HG02588 (cell line): ENCODE results near the gene SFXN5.

ENCODE experiments used
- ATAC-seq: cut with Tn5 transposase; IDR thresholded peaks from one replicate; pipeline ENCODE4 v1.9.1; 2021; ENCODE audit warnings: mild to moderate bottlenecking, moderate library complexity; ENCODE audit not compliant: unreplicated experiment

Gene SFXN5

DNA sequence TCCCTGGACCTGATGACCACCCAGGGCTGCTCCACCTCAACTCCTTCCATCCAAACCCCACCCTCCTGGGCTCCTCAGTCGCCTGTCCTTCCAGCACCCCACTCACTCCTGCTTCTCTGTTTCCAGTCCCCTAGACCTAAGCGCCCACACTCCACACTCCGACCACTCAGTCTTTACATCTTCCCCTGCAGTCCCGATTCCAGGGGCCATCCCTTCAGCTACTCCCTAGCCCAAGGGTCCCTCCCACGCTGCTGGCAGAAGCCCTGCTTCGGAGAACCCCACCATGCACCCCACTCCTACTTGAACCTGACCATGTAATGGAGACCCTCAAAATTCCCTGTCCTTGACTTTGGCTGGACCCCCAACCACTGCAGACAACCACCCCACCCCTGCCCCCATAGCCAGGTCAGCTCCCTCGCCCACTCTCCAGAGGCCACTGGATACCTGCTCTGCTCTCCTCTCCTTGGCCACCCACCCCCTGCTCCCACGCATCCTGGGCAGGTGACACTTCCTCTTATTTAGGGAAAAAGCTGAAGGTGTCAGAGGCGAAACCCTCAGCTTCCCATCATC, 126.0 kb downstream of the SFXN5 start:
- no peak for ATAC-seq

DNA sequence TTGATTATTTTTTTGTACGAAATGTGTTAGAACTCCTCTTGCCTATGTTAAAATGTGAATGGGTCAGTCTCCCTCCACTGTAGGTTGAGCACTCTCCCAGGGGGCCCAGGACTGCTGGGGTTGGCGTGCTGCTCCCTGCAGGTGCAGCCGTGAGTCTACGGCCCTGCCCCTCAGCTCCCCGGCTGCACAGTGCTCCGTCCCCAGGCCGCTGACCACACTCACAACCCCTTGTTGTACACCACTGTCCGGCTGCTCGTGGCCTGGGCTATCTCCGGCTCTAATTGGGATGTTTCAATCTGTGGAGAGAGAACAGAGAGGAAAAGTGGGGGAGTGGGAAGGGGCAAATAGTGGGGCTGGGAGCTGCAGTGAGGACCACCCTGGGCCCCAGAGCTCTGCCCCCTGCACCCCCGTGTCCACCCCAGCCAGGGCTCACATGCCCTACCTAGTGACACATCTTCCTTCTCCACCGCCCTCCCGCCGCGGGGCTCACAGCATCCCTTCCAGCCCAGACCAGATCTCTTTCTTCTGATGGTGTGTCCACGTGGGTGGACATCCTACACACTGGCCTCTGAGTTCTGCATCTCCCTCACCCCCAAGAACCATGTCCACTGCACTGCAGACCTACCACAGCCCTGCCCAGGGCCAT, 126.6 kb downstream of the SFXN5 start:
- no peak for ATAC-seq

DNA sequence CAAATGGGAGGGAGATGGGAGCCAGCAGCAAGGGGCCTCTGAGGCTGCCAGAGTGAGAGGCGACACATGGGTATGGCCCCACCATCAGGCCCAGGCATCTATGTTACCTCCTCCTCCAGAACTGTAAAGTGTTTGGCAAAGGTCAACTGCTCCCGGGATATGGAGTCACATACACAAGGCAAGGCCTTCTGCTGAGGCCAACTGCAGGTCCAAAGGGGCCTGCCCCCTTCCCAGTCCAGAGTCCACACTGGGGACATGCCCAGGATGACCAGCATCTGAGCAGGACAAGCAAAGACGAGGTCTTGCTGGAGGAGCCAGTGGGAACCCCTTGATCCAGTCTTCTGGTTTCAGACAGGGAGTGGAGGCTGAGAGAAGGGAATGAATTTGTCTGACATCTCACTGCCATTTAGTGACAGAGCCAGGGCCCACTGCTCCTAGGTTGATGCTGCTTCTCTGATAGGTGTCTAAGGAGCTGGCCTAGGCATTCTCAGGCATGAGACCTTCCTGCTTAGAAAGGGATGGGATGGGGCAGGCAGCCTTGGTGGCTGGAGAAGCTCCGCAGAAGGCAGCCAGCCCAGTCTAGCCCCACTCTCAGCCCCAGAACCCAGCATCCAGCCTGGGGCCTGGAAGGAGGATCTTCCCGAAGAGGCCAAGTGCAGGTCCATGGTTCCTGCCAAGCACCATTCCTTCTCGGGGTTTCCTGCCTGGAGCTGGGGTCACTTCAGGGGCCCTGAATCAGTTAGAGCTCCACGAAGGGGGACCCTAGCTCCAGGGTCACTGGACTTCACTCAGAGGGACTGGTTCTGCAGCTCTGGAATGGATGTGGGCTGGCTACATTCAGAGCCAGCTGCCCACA, 127.7 kb downstream of the SFXN5 start:
- ATAC-seq = no peak

DNA sequence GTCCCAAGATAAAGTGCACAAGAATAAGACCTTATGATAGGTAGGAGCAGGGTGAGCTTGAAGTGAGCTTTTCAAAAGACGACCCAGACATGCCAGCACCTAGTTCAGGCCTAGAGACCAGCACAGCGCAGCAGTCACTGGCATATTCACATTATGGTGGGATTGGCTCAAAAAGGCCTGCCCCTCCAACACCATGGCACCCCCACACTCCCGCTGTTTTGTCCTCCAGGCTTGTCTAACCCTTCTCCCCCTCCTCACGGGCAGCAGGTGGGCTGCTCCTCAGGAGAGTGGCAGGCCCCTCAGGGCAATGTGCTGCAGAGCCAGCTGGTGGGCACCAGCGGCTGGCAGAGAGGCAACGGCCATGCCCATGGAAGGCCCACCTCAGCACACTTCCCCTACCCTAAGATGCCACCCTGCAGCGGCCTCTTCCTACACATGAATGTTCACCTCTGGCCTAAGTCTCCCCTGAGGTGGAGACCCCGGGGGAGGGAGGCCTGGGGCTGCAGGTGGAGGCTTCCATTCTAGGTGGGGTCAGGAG, 128.6 kb downstream of the SFXN5 start:
- ATAC-seq = no peak

DNA sequence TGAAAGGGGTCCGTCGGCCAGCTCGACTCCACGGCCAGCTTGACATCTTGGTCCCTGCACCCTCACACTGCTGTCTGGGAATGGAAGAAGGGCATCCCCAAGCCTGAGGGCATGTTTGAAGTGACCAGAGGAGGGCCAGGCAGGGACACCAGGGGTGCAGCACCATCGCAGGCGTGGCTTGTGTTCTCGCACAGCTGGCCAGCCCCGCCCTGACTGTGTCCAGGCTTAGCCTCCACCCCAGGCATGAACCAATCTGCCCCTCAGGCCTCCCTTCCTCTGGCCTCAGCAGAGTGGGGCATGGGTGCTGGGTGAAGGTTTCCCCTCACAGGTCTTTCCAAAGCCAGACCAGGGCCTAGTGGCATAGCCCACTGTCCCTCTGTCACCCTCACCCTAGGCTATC, 129.2 kb downstream of the SFXN5 start:
- no peak for ATAC-seq

DNA sequence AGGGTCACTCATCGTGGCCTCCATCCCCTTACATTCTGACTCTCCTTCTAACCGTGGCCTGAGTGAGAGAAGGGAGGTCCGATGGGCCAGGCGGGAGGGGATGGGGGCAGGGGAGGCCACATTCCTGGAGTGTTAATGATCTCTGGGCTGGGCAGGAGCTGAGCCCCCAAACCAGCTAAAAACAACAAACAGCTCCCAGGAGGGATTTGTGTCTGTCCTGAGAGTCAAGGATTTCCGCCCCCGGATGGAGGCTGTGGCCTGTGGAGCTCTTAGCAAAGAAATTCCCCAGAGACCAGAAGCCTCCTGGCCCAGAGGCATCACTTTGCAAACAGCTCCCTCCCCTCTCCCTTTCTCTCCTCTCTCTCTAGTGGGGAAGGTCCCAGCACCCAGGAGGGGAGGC, 130.7 kb downstream of the SFXN5 start:
- no peak for ATAC-seq

DNA sequence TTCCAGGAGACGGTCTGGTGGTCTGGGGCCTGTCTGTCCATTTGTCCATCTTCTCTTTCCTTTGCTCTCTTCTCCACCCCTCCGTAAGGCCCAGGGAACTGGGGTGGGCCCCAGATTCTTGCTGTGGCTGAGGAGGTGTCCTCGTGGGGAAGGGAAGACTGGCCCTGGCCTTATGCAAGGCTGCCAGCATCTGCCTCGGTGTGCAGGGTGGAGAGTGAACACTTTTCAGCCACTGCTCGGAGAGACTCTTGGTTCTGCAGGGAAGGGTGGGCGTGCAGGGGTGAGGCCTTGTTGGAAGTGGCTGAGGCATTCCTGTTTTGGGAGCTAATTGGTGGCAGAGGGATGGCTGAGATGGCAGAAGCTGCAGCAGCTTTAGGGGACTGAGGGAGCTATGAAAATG, 131.2 kb downstream of the SFXN5 start:
- ATAC-seq = no peak

DNA sequence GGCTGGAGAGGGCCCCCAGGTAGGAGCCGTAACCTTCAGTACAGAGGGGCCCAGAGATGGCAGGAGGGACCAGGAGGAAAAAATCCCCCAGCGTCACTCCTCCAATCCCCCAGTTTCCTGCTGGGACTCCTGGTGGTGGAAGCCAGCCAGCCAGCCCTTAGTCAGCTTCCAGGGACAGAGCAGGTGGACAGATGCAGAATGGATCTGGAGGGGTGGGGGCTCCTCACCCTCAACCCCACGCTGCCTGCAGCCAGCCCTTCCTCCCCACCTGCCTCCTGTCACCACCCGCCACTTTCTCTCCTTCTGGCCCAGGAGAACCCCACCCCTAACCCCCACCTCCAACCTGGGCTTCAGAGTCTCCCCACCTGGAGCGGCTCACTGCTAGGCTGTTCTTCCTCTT, 133.1 kb downstream of the SFXN5 start:
- ATAC-seq = no peak

DNA sequence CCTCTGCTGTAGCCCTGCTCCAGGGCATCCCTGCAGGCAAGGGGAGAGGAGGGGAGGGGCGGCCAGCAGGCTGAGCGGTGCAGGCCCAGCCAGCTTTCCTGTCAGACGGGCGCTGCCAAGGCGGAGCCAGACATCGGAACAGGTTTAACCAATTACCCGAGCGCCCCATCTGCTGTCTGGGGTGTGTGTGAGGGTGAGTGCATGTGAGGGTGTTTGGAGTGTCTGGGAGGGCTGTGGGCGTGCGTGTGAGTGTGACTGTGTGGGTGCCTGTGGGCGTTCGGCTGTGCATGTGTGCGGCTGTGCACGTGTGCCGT, 134.2 kb downstream of the SFXN5 start:
- no peak for ATAC-seq

DNA sequence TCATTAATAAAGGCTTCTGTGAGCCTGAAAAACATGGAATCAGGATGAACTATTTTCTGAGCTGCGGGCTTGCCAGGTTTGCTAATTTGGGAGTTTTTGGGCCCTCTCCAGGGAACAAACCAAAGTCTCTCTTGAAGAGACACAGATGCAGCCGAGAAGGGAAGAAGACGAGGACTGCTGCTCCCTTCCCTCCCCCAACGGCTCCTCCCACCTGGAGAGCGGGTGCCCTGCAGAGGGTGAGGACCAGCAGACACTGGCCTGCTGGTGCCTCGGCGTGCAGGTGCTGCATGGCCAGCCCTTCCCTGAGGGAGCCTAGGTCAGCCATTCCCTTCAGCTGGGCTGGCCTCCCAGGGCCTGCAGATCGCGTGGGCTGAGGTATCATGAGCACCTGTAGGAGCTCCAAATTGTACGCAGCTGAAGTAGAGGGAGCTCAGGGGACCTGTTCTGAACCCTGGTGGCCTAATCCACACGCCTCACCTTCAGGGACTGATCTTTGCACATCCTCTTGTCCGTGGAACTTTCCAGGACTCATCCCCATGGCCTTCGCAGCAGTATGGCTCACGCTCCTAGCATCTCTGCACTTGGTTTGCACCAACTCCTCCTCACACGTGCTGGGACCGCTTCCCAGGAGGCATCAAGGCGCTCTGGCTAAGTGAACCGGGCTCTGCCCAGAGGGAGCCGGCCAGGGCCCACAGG, 134.7 kb downstream of the SFXN5 start:
- ATAC-seq = no peak

DNA sequence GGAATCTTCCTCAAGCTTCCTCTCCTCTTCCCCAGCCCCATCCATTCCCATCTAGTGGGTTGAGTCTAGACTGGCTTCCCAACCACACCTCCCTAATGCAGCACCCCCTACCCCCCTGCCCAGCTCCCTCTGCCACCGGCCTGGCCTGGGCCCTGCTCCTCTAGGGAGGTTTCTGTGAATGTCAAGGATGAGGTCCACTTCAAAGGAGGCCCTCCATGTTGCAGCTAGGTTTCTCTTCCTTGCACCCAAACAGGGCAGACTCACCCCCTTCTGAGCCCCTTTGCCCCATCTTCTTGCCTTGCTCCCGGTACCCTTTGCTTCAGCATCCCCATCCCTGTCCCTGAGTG, 135.9 kb downstream of the SFXN5 start:
- ATAC-seq = no peak

DNA sequence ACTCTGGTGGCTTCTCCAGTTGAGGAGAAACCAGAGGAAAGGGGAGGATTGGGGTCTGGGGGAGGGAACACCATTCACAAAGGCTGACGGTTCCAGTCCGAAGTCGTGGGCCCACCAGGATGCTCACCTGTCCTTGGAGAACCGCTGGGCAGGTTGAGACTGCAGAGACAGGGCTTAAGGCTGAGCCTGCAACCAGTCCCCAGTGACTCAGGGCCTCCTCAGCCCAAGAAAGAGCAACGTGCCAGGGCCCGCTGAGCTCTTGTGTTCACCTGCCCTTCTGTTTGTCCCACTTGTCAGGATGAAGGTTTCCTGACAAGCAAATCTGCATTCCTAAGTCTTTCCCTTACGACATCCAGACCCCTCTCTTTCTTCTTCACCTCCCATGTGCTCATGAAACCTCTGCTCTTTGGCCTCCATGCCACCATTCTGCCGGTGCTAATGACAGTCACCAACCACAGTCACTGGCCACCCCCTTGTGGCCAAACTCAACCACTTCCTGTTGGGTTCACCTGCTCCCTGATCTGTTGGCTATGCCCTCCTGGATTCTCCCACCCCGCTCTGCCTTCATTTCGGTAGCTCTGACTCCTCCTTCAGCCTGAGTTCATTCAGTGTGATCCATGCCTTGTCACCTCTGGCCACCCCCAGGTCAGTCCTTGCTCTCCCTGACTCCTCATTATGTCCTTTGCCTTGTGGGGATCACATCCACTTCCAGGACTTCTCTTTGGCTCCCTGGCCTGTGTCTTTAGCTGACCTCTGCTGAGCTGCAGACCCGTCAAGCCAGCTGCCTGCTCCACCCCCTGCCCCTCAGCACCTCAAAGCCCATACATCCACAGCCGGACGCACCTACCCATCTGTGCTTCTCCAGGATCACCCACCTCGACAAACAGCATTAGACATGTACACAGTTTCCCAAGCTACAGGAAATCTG, 136.6 kb downstream of the SFXN5 start:
- ATAC-seq = peak; percentile 66

DNA sequence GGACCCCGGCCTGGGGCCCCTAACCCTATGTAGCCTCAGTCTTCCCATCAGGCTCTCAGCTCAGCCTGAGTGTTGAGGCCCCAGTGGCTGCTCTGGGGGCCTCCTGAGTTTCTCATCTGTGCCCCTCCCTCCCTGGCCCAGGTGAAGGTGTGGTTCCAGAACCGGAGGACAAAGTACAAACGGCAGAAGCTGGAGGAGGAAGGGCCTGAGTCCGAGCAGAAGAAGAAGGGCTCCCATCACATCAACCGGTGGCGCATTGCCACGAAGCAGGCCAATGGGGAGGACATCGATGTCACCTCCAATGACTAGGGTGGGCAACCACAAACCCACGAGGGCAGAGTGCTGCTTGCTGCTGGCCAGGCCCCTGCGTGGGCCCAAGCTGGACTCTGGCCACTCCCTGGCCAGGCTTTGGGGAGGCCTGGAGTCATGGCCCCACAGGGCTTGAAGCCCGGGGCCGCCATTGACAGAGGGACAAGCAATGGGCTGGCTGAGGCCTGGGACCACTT, 137.8 kb downstream of the SFXN5 start:
- no peak for ATAC-seq

DNA sequence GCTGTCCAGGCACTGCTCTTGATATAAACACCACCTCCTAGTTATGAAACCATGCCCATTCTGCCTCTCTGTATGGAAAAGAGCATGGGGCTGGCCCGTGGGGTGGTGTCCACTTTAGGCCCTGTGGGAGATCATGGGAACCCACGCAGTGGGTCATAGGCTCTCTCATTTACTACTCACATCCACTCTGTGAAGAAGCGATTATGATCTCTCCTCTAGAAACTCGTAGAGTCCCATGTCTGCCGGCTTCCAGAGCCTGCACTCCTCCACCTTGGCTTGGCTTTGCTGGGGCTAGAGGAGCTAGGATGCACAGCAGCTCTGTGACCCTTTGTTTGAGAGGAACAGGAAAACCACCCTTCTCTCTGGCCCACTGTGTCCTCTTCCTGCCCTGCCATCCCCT, 138.3 kb downstream of the SFXN5 start:
- no peak for ATAC-seq

DNA sequence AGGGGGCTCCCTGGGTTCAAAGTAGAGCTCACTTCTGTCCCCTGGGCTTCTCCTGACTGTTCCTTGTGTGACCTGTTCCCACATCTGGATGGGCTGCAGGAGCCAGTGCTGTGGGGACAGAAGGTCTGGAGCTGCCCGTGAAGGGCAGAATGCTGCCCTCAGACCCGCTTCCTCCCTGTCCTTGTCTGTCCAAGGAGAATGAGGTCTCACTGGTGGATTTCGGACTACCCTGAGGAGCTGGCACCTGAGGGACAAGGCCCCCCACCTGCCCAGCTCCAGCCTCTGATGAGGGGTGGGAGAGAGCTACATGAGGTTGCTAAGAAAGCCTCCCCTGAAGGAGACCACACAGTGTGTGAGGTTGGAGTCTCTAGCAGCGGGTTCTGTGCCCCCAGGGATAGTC, 138.7 kb downstream of the SFXN5 start:
- ATAC-seq = no peak

DNA sequence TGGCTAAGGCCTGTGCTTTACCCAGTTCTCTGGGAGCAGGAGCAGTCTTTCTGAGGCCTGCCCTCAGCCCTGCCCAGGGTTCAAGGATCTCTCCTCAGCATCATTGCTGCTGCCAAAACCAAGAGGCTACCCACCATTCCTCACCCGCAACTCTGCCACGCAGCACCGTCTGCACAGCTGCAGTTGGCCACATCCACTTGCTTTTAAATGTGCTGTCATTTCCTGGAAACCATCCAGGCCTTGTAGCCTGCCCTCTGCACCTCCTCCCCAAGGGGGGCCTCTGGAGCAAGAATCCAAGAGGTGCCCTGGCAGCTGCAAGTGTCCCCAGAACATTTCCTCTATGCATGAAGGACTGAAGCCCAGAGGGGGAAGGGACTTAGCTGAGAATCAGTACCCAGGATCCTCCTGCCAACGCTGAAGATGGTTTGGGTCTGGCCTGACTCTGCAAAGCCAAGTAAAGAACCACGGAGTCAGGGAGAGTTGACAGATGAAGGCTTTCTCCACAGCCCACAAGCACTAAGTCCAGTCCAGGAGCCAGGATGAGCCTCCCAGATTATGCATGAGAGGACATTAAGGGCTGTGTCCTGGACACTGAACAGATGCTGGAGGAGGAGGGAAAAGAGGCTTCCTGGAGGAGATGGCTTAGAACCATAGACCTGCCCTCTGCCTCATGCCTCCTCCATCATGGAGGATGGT, 139.3 kb downstream of the SFXN5 start:
- ATAC-seq = no peak

DNA sequence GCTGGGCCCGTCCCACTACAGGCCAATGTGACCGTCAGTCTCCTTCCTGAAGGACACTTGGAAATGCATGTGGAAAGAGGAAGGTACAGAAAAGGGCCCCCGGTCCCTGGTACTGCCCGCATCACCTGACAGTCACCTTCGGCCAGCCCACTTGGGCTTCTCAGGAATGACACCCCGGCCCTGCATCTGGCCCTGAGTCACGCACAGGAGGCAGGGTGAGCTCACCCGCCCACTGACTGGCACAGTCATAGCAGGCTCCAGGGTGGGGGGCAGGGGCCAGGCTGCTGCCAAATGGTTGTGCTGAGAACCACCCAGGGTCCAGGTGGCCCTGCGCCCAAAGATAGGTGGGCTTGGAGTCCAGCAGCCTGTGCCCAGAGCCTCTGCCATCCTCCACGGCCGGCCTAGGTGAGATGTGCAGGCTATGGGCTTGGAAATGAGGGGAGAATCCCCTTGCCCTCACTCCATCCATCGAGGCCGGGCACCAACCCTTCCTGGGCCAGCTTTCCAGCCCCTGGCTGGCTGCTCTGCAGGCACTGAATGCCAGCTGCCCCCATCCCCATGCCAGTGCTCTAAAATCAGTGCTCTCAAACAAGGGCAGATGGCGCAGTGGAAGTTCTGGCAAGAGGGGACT, 140.1 kb downstream of the SFXN5 start:
- no peak for ATAC-seq

DNA sequence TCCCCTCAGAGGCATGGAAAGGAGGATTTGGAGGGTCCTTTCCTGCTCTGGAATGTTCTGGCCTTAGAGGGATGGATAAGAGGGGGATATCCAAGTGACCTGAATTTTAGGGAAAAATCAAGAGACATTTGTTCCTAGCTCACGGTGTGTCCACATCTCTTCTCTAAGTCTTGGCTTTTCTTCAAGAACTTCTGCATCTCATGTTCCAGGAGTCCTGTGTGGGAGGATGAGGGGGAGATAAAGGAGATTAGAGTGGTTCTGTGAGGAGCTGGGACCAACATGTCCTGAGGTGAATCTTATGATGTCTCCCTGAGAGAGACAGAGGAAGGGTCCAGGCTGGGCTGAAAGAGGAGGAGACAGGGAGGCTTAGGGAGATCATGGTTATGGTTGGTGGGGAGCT, 142.5 kb downstream of the SFXN5 start:
- no peak for ATAC-seq
